SK-N-SH (cell line): ENCODE data around the gene MTF1.

Experiments used
- CTCF ChIP-seq: fragments of 200-600 bp; sonication (generic); IDR thresholded peaks from 2 replicates; pipeline ENCODE4 v1.6.1; 2017; ENCODE audit warnings: antibody characterized with exemption, mild to moderate bottlenecking, moderate library complexity
- ELF1 ChIP-seq: IDR thresholded peaks from 2 replicates; pipeline ENCODE4 v1.4.0; 2012
- FOXM1 ChIP-seq: IDR thresholded peaks from 2 replicates; pipeline ENCODE4 v1.4.0; 2012; ENCODE audit warnings: low read depth, mild to moderate bottlenecking
- IRF3 ChIP-seq: fragments of 150-350 bp; IDR thresholded peaks from 2 replicates; pipeline ENCODE4 v1.6.1; 2016; ENCODE audit warnings: mild to moderate bottlenecking, low read depth, low read length
- SIN3A ChIP-seq: IDR thresholded peaks from 2 replicates; pipeline ENCODE4 v1.6.1; 2012; ENCODE audit warnings: low read depth, mild to moderate bottlenecking, low read length, moderate library complexity, borderline replicate concordance
- TAF1 ChIP-seq: IDR thresholded peaks from 2 replicates; pipeline ENCODE4 v1.6.1; 2012; ENCODE audit warnings: low read depth, mild to moderate bottlenecking, low read length, moderate library complexity, borderline replicate concordance

DNA sequence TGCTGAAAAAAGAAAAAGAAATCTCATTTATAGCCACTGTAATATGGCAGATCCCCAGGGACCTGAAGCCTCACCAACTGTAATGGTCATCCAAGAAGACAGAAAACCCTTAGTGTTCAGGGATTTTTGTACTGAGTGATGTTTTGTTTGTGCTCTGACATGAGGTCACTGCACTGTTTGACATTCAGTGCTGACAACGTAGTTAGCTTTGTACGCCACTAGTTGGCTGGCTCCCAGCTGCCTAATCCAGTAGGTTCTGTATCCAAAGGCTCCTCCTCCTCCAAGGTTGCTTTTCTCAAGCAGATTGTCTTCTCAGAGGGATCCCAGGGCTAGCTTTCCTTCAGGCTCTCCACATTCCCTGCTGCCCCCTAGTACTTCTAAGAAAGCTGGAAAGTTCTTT is 41.9 kb downstream of the MTF1 start:
- TF ChIP-seq CTCF (no peak), TAF1 (no peak), FOXM1 (no peak), SIN3A (no peak), ELF1 (no peak), IRF3 (no peak)
